Left renal pelvis (tissue), 4 donors: ENCODE data around the gene TIA1. TPM values are rescaled to one million over a fixed set of nuclear protein-coding genes. Genes with fewer than 3 reads are reported as not detected.

Experiments
- DNase-seq, 4 donors: peaks; one replicate each; pipeline ENCODE4 v3.0.0-alpha.2; 2013; ENCODE audit warnings: low read depth in 4 of 4, low spot score in 3 of 4
- polyA plus RNA-seq, 4 donors: library from polyadenylated mRNA; unstranded; fragments of 120-200 nt; gene quantifications; one replicate each; pipeline ENCODE4 v1.2.1, GENCODE V29; 2013; ENCODE audit not compliant: insufficient read length in 4 of 4

The TIA1 gene
- polyA plus RNA-seq, 4 donors: 410 to 561 (median 495) TPM

DNA sequence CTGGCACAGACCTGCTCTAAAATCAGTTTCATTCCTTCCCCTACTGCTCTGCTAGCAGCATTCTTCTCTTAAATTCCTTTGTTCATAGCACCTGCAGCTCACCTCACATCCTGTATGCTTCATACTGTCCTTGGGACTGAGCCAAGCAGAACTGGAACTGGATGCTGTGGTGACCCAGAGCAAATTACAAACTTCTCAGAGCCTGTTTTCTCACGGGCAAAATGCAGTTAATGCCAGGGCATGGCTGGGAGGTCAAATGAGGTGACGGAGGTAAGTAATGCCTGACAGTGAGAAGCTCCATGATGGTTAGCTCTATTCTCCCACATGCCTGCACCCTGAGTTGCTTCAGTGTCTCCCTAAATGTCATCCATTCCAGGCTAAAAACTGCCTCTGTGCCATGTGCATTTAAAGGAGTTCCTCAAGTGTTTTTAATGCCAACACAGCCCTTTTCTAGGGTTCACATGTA lies 87.3 kb downstream of the TIA1 start:
- DNase-seq: no peak

DNA sequence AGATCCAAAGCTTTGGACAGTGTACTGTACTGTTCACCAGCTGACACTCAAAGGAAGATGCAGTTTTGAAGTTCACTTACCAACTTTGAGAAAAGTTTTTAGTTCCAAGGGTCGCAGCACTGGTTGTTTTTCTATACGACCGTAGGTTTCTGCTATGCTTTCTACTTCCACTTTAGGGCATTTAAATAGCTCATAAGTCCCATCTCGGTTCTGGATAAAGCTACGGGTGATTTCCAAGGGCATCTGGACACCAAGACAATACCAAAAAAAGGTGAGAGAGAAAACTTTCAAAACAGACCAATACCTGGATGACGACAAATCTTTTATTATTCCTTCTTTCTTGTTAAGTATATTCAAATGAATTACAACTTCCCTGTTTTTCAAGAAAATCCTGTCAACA lies 87.9 kb downstream of the TIA1 start:
- DNase-seq: no peak

Other genes with a start within 250 kb of the TIA1 start
- gene PCBP1, start 161.2 kb downstream of the TIA1 start, polyA plus RNA-seq: 100 to 1,000 TPM; 234 to 314 (median 281) TPM
- 10 to 100 TPM; 13.3 to 19.0 (median 18.2) TPM for gene C2orf42, start 57.6 kb downstream of the TIA1 start, polyA plus RNA-seq
- gene PCYOX1, start 9.5 kb upstream of the TIA1 start, polyA plus RNA-seq: 10 to 100 TPM; 61.5 to 88.3 (median 74.5) TPM
- gene SNRPG, start 45.1 kb upstream of the TIA1 start, polyA plus RNA-seq: 100 to 1,000 TPM in 3 of 4 donors, 10 to 100 TPM in 1; 97.5 to 168 (median 131) TPM
- 10 to 100 TPM; 34.4 to 78.2 (median 73.7) TPM for gene FAM136A, start 53.4 kb upstream of the TIA1 start, polyA plus RNA-seq